ENCODE results near the gene LARP4.
"Not testable (repeated sequence)": the region's sequence is repeated elsewhere in the genome, so short reads cannot be mapped to it uniquely, and the experiment has no call there.

DNA sequence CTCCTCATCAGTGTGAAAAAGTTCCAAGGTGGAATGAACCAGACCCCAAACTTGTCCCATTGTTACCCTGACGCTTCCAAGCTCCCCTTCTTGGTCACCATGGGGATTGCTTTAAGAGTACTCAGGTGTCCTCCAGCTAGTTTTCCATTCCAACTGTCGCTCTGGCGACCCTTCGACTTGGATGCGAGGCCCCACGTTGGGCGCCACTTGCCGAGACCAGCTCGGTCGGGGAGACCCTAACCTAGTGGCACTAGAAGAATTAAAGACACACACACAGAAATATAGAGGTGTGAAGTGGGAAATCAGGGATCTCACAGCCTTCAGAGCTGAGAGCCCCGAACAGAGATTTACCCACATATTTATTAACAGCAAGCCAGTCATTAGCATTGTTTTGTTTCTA lies 97.4 kb downstream of the LARP4 start:
- TF ChIP-seq, protein P1, sequence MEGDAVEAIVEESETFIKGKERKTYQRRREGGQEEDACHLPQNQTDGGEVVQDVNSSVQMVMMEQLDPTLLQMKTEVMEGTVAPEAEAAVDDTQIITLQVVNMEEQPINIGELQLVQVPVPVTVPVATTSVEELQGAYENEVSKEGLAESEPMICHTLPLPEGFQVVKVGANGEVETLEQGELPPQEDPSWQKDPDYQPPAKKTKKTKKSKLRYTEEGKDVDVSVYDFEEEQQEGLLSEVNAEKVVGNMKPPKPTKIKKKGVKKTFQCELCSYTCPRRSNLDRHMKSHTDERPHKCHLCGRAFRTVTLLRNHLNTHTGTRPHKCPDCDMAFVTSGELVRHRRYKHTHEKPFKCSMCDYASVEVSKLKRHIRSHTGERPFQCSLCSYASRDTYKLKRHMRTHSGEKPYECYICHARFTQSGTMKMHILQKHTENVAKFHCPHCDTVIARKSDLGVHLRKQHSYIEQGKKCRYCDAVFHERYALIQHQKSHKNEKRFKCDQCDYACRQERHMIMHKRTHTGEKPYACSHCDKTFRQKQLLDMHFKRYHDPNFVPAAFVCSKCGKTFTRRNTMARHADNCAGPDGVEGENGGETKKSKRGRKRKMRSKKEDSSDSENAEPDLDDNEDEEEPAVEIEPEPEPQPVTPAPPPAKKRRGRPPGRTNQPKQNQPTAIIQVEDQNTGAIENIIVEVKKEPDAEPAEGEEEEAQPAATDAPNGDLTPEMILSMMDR (IDR thresholded peaks at IDR 0.05; ENCODE audit: low read depth, low read length): not testable (repeated sequence)
- TF ChIP-seq EZH2phosphoT487 (IDR thresholded peaks at IDR 0.05; ENCODE audit: low read depth): not testable (repeated sequence)
